Muscle of back (tissue), 11 donors: ENCODE measurements around the gene CABLES1. TPM values are rescaled to one million over a fixed set of nuclear protein-coding genes. Genes with fewer than 3 reads are reported as not detected.
"Not testable (repeated sequence)": the region's sequence is repeated elsewhere in the genome, so short reads cannot be mapped to it uniquely, and the experiment has no call there.

ENCODE experiments used
- DNase-seq, 3 donors: peaks; one replicate each; pipeline versions ENCODE4 v3.0.0 to v3.0.0-alpha.2; 2013
- polyA plus RNA-seq, 10 donors: library from polyadenylated mRNA; unstranded; fragments of 120-200 nt; gene quantifications; one replicate each; pipeline ENCODE4 v1.2.1, GENCODE V29; 2013; ENCODE audit not compliant: insufficient read length in 10 of 10

Gene CABLES1
- polyA plus RNA-seq, 10 donors: 6.0 to 8.9 (median 7.1) TPM

- DNase-seq: no peak
These were observed 6.1 kb downstream of the CABLES1 start for GRCh38 chr18:23141104-23141999.

- no peak for DNase-seq
These were observed 7.1 kb downstream of the CABLES1 start for GRCh38 chr18:23142251-23142929.

GRCh38 chr18:23143016-23143814, 7.9 kb downstream of the CABLES1 start:
- DNase-seq: no peak

DNA sequence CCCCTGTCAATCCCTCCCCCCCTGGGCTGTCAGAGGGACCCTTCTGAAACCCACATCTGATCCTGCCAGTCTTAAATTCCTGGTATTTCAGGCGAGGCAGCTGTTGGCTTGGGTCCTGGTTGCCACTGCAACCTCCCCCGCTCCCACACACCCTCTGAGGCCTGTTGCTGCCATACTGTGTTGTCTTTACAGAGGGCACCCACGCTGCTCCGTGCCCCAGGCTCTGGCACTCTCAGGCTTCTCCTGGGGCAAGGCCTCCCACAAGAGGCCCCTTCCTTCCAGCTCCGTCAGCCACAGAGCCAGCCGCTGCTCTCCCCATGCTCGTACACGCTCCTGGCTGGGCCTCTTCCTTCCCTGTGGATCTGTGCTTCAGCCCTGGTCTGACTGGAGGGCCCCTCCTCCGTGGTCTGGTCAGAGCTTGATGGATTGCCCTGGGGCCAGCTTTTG, 8.6 kb downstream of the CABLES1 start:
- peak in 1 of 3 donors; percentile 71 for DNase-seq

DNA sequence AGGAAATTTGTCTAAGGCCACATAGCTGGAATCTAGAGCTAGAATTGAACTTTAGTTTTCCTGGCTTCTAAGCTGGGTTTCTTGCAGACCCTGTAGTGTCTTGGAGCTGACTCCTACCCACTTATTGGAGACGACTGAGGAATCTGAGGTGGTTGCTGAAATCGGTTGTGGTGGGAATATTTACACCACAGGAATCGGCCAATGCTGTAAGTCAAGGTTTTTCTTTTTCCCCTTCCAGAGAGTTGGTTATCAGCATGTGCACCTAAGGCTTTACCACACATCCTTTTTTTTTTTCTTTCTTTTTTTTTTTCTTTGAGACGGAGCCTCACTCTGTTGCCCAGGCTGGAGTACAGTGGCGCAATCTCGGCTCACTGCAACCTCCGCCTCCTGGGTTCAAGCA, 9.4 kb downstream of the CABLES1 start:
- no peak for DNase-seq

DNA sequence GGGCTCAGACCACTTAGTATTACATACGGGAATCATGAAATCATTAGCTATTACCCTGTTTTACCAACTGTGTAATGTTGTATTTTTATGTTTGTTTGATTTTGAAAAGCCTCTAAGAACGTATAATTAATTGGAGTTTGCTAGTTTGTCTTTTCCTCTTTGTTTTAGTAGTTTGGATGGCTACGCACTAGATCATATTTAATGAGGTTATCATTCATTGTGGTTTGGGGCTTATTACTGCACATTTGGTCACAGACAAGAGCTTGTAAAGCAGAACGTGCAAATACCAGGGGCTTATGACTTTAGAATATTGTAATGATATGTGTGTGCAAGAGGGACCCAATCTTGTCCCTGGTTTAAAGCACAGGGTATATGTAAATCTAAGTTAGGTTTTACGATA, 10.3 kb downstream of the CABLES1 start:
- DNase-seq: no peak

DNA sequence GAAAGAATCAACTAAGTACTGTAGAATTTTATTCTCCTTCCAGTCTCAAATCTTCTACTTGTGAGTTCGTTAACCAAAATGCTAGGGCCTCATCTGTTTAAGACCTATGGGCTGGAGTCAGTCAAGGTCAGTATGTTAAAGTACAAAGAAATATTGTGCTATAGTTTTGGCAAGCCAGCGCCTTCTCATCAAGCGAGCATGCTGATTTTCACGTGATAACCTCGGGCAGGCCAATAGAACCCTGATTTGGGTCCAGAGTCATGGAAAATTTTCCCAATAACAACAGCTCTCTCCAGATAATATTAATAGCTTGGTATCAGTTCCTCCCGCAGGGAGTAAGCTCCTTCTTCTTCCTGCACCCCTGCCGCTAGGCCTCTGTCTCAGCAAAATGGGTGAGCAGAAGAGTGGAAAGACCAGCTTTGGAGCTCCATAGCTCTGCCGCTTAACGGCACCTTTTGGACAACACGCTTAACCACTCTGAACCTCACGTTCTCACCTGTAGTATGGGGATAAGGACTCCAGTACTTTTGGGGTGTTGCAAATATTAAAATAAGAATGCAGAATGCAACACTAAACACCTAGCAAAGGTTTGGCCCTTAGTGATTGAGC, 11.7 kb downstream of the CABLES1 start:
- no peak for DNase-seq

DNA sequence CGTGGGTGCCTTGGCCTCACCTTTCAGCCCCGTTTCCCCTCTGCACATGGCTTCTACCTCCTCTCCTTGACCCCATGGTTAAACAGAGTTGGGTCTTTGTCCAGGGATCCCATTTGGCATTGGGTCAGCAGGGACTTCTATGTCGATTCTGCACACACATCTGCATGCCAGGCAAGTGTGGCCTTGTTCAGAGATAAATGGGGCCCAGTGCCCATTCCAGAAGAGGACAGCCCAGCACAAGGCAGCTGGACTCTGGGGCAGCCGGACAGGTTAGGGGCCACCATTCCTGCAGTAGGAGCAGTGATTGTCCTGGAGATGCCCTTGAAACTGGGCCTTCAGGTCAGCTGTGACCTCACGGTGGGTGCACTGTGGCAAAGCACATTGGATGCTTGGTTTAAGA, 13.1 kb downstream of the CABLES1 start:
- no peak for DNase-seq

DNA sequence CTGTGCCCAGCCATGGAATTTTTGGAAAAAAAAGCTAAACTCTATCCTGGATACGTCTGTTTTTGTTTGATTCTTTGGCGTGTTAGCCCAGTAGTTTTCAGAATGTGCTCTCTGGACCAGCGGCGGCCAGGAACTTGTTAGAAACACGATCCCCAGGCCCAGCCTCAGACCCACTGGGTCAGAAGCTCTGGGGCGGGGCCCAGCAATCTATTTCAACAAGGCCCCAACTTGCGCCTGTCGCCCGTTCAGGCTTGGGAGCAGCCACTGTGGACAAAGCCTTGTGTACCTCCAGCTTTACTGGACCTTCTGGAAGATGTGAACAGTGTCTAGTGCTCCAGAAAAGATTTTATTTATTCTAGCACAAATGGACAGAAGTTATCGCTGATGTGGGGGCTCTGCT, 14.3 kb downstream of the CABLES1 start:
- no peak for DNase-seq

DNA sequence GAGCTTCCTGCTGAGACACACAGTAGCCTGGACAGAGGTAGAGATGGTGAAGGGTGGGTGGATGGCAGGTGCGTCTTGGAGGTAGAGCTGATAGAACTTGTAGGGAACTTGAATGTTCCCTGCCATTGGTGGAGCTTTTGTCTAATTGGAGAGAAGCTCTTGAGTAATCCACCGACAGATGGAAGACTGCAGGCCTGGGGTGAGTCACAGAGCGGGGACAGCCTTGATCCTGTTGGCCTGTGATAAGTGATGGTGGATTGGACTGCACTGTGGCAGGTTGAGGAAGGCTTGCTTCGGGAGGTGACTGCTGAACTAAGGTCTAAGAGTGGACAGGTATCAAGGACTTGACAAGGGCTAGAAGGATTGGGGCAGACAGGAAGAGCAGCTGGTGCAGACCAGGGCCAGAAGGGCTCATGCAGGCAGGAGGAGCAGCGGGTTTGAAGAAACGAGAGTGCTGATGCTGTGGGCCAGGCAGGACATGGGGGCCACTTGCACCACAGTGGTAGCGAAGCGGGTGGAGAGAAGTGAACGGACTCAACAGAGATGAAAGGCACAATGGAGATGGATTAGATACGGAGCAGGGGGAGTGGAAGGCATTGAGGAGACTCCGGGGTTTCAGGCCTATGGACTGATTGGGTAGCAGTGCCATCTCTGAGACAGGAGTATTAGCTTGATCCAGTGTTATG, 16.3 kb downstream of the CABLES1 start:
- no peak for DNase-seq

DNA sequence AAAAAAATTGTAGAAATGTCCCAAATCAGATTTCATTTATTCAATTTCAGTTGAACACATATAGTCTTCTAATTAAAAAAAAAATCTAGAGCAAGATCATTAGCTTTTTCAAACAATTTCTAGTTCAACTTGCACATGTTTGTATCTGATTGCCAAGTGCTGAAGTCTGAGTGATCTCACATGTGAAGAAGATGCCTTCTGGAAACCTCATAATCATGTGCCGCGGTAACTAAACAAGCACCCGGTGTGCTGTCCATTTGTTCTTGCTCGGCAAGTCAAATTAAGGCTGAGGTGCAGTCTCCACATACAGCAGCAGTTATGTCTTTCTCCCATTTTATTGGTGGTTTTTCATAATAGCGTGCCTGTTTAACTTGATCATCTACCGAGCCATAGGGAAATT, 18.7 kb downstream of the CABLES1 start:
- no peak for DNase-seq

GRCh38 chr18:23154823-23155500, 19.7 kb downstream of the CABLES1 start:
- peak in 1 of 3 donors; percentile 43 for DNase-seq

- peak in 1 of 3 donors; percentile 42 for DNase-seq
These were observed 20.3 kb downstream of the CABLES1 start for GRCh38 chr18:23155537-23155936.

DNA sequence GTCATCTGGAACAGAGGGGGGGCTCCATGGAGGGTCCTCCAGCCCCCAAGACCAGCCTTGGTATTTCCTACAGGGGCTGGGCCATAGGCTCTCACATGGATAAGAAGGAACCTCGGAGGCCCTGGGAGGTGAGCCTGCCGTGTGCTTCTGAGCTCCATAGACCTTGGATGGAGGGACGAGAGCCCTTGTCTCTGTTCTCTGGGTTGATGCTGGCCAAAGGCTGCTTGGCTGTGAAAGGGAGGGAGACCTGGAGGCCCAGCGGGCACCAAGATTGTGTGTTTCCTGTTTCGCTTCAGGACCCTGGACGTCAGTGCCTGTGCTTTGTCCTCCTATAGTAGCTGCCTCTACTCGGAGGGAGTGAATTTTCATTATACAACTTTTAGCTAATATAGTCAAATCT, 20.8 kb downstream of the CABLES1 start:
- DNase-seq: no peak

DNA sequence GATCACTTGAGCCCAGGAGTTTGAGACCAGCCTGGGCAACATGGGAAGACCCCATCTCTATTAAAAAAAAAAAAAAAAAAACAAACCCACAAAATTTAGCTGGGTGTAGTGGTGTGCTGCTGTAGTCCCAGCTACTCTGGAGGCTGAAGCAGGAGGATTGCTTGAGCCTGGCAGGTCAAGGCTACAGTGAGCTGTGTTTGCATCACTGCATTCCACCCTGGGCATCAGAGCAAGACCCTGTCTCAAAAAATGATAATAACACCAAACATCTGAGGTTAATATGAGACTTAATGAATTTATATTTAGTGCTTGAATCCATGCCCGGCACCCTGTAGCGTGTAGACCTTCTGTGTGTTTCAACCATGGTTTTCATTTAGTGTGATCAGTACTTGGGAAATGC, 22.8 kb downstream of the CABLES1 start:
- DNase-seq: no peak

DNA sequence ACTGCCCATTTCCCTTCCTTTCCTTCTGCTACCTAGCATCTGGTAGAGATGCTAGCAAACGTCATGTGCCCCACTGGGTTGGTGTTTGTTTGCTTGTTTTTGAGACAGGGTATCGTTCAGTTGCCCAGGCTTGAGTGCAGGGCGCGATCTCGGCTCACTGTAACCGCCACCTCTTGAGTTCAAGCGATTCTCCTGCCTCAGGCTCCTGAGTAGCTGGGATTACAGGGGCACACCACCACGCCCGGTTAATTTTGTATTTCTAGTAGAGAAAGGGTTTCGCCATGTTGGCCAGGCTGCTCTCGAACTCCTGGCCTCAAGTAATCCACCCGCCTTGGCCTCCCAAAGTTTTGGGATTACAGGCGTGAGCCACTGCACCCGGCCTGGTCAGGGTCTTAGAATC, 23.6 kb downstream of the CABLES1 start:
- not testable (repeated sequence) for DNase-seq

DNA sequence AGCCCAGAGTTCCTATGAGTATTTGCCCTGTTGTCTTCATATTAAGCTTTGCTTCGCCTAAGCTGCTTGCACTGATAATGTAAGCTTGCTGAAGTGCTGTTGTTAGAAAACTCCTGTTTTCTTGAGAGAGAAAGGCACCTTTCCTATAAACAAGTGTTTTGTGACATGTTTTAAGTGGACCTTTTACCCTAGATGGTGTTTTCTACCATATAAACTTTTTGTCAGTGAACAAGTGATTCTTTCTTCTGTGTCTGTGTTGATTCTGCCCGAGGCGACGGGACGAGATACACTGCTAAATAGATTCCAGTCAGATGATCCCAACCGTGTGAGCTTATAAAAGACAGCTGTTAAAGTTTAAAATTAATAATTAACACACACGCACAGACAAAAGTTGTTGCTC, 24.1 kb downstream of the CABLES1 start:
- no peak for DNase-seq

GRCh38 chr18:23162473-23162872, 27.2 kb downstream of the CABLES1 start:
- no peak for DNase-seq

GRCh38 chr18:23163786-23164533, 28.7 kb downstream of the CABLES1 start:
- DNase-seq: no peak
